GM12864 (cell line): ENCODE results near the gene LRRC18.

Experiments used
- DNase-seq: peaks from one replicate; pipeline ENCODE4 v3.0.0-alpha.2; 2011; ENCODE audit warnings: low read depth
- H3K4me3 ChIP-seq: 2 replicates; pipeline ENCODE4 v1.5.1; 2011; ENCODE audit warnings: mild to moderate bottlenecking, low read depth, low read length, control low read depth
- TF ChIP-seq, protein P1 (sequence below): IDR thresholded peaks from 2 replicates; pipeline ENCODE4 v1.5.1; 2011; ENCODE audit warnings: low read depth, mild to moderate bottlenecking, moderate library complexity, low read length, control low read depth, inconsistent platforms; ENCODE audit errors: missing control alignments

The LRRC18 gene

DNA sequence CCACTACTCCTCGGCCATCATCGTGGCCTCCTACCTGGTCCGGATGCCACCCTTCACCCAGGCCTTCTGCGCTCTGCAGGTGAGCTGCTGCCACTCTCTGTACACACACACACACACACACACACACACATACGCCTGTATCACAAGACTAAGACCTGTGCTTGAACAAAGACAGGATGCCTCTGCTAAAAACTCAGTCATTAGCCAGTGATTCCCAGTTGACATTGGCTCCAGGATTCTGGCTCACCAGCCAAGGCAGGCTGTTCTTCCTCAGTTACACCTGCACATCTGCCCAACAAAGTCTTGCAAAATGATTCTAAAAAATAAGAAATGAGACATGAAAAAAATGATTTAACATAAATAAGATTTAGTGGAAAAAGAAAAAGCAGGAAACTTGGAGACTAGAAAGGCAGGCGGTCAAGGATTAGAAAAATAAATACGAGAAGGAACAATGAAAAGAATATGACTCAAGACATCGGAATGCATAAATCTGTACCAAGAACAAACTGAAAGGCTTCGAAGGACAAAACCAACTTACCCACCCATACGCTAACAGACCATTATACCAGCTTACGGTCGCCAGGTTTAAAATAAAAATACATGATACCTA, 7.4 kb upstream of the LRRC18 start:
- no peak overlapping the region for H3K4me3 ChIP-seq
- no peak for DNase-seq
- TF ChIP-seq, protein P1, sequence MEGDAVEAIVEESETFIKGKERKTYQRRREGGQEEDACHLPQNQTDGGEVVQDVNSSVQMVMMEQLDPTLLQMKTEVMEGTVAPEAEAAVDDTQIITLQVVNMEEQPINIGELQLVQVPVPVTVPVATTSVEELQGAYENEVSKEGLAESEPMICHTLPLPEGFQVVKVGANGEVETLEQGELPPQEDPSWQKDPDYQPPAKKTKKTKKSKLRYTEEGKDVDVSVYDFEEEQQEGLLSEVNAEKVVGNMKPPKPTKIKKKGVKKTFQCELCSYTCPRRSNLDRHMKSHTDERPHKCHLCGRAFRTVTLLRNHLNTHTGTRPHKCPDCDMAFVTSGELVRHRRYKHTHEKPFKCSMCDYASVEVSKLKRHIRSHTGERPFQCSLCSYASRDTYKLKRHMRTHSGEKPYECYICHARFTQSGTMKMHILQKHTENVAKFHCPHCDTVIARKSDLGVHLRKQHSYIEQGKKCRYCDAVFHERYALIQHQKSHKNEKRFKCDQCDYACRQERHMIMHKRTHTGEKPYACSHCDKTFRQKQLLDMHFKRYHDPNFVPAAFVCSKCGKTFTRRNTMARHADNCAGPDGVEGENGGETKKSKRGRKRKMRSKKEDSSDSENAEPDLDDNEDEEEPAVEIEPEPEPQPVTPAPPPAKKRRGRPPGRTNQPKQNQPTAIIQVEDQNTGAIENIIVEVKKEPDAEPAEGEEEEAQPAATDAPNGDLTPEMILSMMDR = no peak

DNA sequence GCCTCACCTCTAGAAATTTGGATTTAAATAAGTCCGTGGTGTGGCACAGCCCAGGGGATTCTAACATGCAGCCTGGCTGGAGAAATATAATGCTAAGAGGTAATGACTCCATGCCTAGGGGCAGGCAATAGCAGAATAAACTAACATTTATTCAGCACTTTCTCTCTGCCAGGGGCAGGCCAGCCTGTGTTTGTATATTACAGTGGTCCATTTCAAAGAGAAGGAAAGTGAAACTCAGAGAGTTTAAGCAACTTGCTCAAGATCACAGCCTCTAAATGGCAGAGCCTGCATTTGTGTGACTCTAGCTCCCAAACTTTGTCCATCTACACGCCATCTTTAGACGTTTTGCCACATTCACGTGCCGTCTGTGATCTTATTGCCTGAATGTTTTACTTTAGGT, 6.7 kb upstream of the LRRC18 start:
- TF ChIP-seq, protein P1 = no peak
- no peak for DNase-seq
- H3K4me3 ChIP-seq = no peak overlapping the region

GRCh38 chr10:48945441-48946130, 5.9 kb upstream of the LRRC18 start:
- no peak for DNase-seq
- no peak overlapping the region for H3K4me3 ChIP-seq
- TF ChIP-seq, protein P1 = no peak

DNA sequence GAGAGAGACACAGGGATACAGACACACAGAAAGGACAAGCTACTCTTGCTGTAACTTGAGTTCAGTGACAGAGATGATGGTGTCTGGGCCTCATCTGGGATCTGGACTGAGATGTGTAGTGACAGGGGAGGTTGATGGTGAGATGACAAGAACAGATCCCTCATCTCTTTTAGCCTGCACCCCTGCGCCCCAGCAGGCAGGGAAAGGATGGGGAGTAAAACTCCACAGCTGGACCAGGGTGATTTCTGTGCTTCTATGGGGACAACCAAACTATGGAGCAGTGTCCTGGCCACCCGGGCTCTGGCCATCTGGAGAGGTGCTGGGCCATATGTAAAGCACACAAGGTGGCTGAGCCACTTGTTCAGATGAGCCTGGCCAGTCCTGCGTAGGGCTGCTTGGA, 4.5 kb upstream of the LRRC18 start:
- TF ChIP-seq, protein P1 = no peak
- DNase-seq = no peak
- no peak overlapping the region for H3K4me3 ChIP-seq

GRCh38 chr10:48943096-48943495, 3.5 kb upstream of the LRRC18 start:
- TF ChIP-seq, protein P1 = no peak
- H3K4me3 ChIP-seq = no peak overlapping the region

GRCh38 chr10:48941427-48942075, 1.9 kb upstream of the LRRC18 start:
- TF ChIP-seq, protein P1 = no peak
- H3K4me3 ChIP-seq = no peak overlapping the region
- DNase-seq = no peak

More at GRCh38 chr10:48943096-48943495, 3.5 kb upstream of the LRRC18 start:
- DNase-seq = no peak
